Thyroid gland (tissue), 4 donors: ENCODE measurements around the gene SUCLA2.

ENCODE experiments used
- POLR2A ChIP-seq, 2 donors: fragments of 450-650 bp; IDR thresholded peaks; one replicate each; pipeline ENCODE4 v1.6.1; 2017; ENCODE audit warnings: antibody characterized with exemption in 2 of 2, mild to moderate bottlenecking in 2 of 2, moderate library complexity in 1 of 2
- TF ChIP-seq, protein P1 (sequence below), 6 experiments: fragments of 200-600 bp in 3 of 6; fragments of 450-650 bp in 3 of 6; sonication (generic) in 3 of 6; IDR thresholded peaks; one replicate each; pipeline ENCODE4 v1.5.1; 2016 to 2019; ENCODE audit warnings: antibody characterized with exemption in 6 of 6, mild to moderate bottlenecking in 2 of 6, inconsistent platforms in 1 of 6, moderate library complexity in 1 of 6

DNA sequence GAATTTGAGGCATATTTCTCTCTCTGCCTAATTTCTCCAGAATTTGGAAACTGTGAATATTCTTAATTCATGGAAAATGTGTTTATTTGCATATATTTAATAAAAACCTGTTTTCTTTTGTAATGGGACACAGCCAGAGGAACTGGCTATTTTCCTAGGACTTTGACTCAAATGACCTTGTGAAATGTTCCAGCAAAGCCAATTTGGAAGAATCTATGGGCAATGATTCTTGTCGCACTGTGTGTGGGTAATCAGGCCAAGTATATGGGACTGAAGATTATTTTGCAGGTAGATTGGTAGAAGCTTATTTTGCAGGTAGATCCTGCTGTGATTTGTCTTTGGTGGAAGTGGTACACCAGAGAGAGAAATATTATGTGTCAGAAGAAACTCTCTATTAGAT lies 38.8 kb downstream of the SUCLA2 start:
- TF ChIP-seq, protein P1, sequence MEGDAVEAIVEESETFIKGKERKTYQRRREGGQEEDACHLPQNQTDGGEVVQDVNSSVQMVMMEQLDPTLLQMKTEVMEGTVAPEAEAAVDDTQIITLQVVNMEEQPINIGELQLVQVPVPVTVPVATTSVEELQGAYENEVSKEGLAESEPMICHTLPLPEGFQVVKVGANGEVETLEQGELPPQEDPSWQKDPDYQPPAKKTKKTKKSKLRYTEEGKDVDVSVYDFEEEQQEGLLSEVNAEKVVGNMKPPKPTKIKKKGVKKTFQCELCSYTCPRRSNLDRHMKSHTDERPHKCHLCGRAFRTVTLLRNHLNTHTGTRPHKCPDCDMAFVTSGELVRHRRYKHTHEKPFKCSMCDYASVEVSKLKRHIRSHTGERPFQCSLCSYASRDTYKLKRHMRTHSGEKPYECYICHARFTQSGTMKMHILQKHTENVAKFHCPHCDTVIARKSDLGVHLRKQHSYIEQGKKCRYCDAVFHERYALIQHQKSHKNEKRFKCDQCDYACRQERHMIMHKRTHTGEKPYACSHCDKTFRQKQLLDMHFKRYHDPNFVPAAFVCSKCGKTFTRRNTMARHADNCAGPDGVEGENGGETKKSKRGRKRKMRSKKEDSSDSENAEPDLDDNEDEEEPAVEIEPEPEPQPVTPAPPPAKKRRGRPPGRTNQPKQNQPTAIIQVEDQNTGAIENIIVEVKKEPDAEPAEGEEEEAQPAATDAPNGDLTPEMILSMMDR (IDR thresholded peaks at IDR 0.05) = no peak
- TF ChIP-seq POLR2A (IDR thresholded peaks at IDR 0.05) = no peak
